Measurements from ENCODE around the gene CARD19.

- no peak for TF ChIP-seq POLR2A (IDR thresholded peaks at IDR 0.05)
- TF ChIP-seq CTCF (IDR thresholded peaks at IDR 0.05), result no peak
These were observed 15.5 kb downstream of the CARD19 start for GRCh38 chr9:93111371-93112115.

Measured in Peyer's patch (tissue), 4 donors.